MM.1S (cell line): ENCODE results near the gene GSG1.
A peak's percentile ranks its signal among the peaks of the same experiment; 100 is the strongest.

Experiments used
- DNase-seq: peaks from one replicate; pipeline ENCODE4 v3.0.0-alpha.2; 2015
- H2AFZ ChIP-seq: fragments of 300-600 bp; sonication (generic); 2 replicates; pipeline ENCODE4 v1.6.0; 2016; ENCODE audit warnings: antibody characterized with exemption, low read length
- H3F3A ChIP-seq: fragments of 300-600 bp; sonication (generic); 2 replicates; pipeline ENCODE4 v1.6.1; 2016; ENCODE audit warnings: mild to moderate bottlenecking, antibody characterized with exemption, low read length, moderate library complexity, mixed read lengths; ENCODE audit not compliant: insufficient read depth
- H3K27ac ChIP-seq: fragments of 300-600 bp; sonication (generic); 2 replicates; pipeline ENCODE4 v1.5.1; 2016; ENCODE audit warnings: mild to moderate bottlenecking, low read length
- H3K27me3 ChIP-seq: fragments of 300-600 bp; sonication (generic); replicated peaks from 2 replicates; pipeline ENCODE4 v1.6.0; 2016; ENCODE audit warnings: low read length; ENCODE audit not compliant: insufficient read depth
- H3K36me3 ChIP-seq: fragments of 300-600 bp; sonication (generic); replicated peaks from 2 replicates; pipeline ENCODE4 v1.6.1; 2016; ENCODE audit warnings: mild to moderate bottlenecking, low read length, mixed read lengths; ENCODE audit not compliant: insufficient read depth
- H3K4me1 ChIP-seq: fragments of 300-600 bp; sonication (generic); 2 replicates; pipeline ENCODE4 v1.6.1; 2016; ENCODE audit warnings: low read length, mixed read lengths
- H3K4me2 ChIP-seq: fragments of 300-600 bp; sonication (generic); 2 replicates; pipeline ENCODE4 v1.6.0; 2016; ENCODE audit warnings: low read depth, low read length
- H3K4me3 ChIP-seq: fragments of 300-600 bp; sonication (generic); 2 replicates; pipeline ENCODE4 v1.5.1; 2016; ENCODE audit warnings: low read length, mixed read lengths
- H3K79me2 ChIP-seq: fragments of 300-600 bp; sonication (generic); 2 replicates; pipeline ENCODE4 v1.6.1; 2016; ENCODE audit warnings: mixed run types, low read length, mixed read lengths
- H3K9ac ChIP-seq: fragments of 300-600 bp; sonication (generic); 2 replicates; pipeline ENCODE4 v1.6.1; 2016; ENCODE audit warnings: low read length, mixed read lengths
- H3K9me2 ChIP-seq: fragments of 300-600 bp; sonication (generic); replicated peaks from 2 replicates; pipeline ENCODE4 v1.6.1; 2016; ENCODE audit warnings: mild to moderate bottlenecking, low read length, mixed read lengths; ENCODE audit not compliant: insufficient read depth
- H3K9me3 ChIP-seq: fragments of 300-600 bp; sonication (generic); replicated peaks from 2 replicates; pipeline ENCODE4 v1.6.1; 2016; ENCODE audit warnings: mild to moderate bottlenecking, low read length, mixed read lengths; ENCODE audit not compliant: insufficient read depth
- H4K20me1 ChIP-seq: fragments of 300-600 bp; sonication (generic); 2 replicates; pipeline ENCODE4 v1.6.1; 2016; ENCODE audit warnings: mild to moderate bottlenecking, low read length, moderate library complexity, mixed read lengths; ENCODE audit not compliant: insufficient read depth
- CTCF ChIP-seq: fragments of 300-600 bp; sonication (generic); IDR thresholded peaks from 2 replicates; pipeline ENCODE4 v1.5.1; 2016; ENCODE audit warnings: antibody characterized with exemption, low read length, mixed read lengths
- EZH2 ChIP-seq: fragments of 300-600 bp; sonication (generic); optimal IDR thresholded peaks from 2 replicates; pipeline ENCODE3; 2017; ENCODE audit warnings: low read depth, mild to moderate bottlenecking, antibody characterized with exemption, low read length, mixed read lengths
- EZH2phosphoT487 ChIP-seq: fragments of 300-600 bp; sonication (generic); IDR thresholded peaks from 2 replicates; pipeline ENCODE4 v1.6.1; 2018; ENCODE audit warnings: antibody characterized with exemption, low read length

The GSG1 gene

GRCh38 chr12:13100605-13100881 is 2.9 kb downstream of the GSG1 start:
- Histone ChIP-seq H3K4me2 (peak overlapping the region; percentile 94), H3K4me1 (peaks cover 45% of the 10 kb centered on the region), H4K20me1 (no peaks in the 10 kb centered on the region), H3K9ac (peak overlapping the region; percentile 98), H3F3A (peaks cover 22% of the 10 kb centered on the region), H3K4me3 (peak overlapping the region; percentile 75), H3K27ac (peak overlapping the region; percentile 97; the same call in 1 of the 2 replicates), H3K9me2 (no peaks in the 10 kb centered on the region), H3K79me2 (no peaks in the 10 kb centered on the region), H3K36me3 (no peaks in the 10 kb centered on the region), H3K9me3 (no peaks in the 10 kb centered on the region), H2AFZ (peak overlapping the region; percentile 37; the same call in 1 of the 2 replicates), H3K27me3 (no peaks in the 10 kb centered on the region)
- DNase-seq, result no peak
- TF ChIP-seq EZH2phosphoT487 (no peak), CTCF (no peak), EZH2 (no peak)

GRCh38 chr12:13099844-13100604 is 3.4 kb downstream of the GSG1 start:
- no peak overlapping the region for H3K4me3 ChIP-seq
- peak overlapping the region; percentile 94; the same call in 1 of the 2 replicates for H3K4me2 ChIP-seq
- H3K4me1 ChIP-seq, result peaks cover 51% of the 10 kb centered on the region
- H3K27me3 ChIP-seq, result no peaks in the 10 kb centered on the region
- peak overlapping the region; percentile 97; the same call in 1 of the 2 replicates for H3K27ac ChIP-seq
- H4K20me1 ChIP-seq, result no peaks in the 10 kb centered on the region
- DNase-seq, result no peak
- no peak overlapping the region; the same call in 1 of the 2 replicates for H3K9ac ChIP-seq
- no peaks in the 10 kb centered on the region for H3K9me3 ChIP-seq
- no peaks in the 10 kb centered on the region for H3K9me2 ChIP-seq
- H3F3A ChIP-seq, result peaks cover 22% of the 10 kb centered on the region
- H2AFZ ChIP-seq, result no peak overlapping the region
- TF ChIP-seq CTCF, result no peak
- no peak for TF ChIP-seq EZH2phosphoT487
- TF ChIP-seq EZH2, result no peak
- H3K36me3 ChIP-seq, result no peaks in the 10 kb centered on the region
- H3K79me2 ChIP-seq, result no peaks in the 10 kb centered on the region

- H3K27ac ChIP-seq, result peak overlapping the region; percentile 87; the same call in 1 of the 2 replicates
- H3K79me2 ChIP-seq, result no peaks in the 10 kb centered on the region
- H3K27me3 ChIP-seq, result no peaks in the 10 kb centered on the region
- H3K4me3 ChIP-seq, result no peak overlapping the region
- TF ChIP-seq CTCF (no peak), EZH2 (no peak), EZH2phosphoT487 (no peak)
- H3K9me2 ChIP-seq, result no peaks in the 10 kb centered on the region
- H3K36me3 ChIP-seq, result no peaks in the 10 kb centered on the region
- H3F3A ChIP-seq, result peaks cover 22% of the 10 kb centered on the region
- peak overlapping the region; percentile 37; the same call in 1 of the 2 replicates for H2AFZ ChIP-seq
- H3K9me3 ChIP-seq, result no peaks in the 10 kb centered on the region
- H3K9ac ChIP-seq, result peak overlapping the region; percentile 68; the same call in 1 of the 2 replicates
- no peaks in the 10 kb centered on the region for H4K20me1 ChIP-seq
- H3K4me2 ChIP-seq, result 0 out of 2 replicates have a peak overlapping the region, but pooled peaks have one; percentile 80
- H3K4me1 ChIP-seq, result peaks cover 58% of the 10 kb centered on the region
- DNase-seq, result no peak
These were observed 4.2 kb downstream of the GSG1 start for GRCh38 chr12:13099066-13099843.
